GM18499 (cell line): ENCODE data around the gene GALNT18.

Source experiments
- ATAC-seq: cut with Tn5 transposase; IDR thresholded peaks from one replicate; pipeline ENCODE4 v1.9.1; 2021; ENCODE audit warnings: moderate number of reproducible peaks; ENCODE audit not compliant: insufficient read depth, unreplicated experiment

Gene GALNT18

GRCh38 chr11:11445441-11446185 lies 176.2 kb downstream of the GALNT18 start:
- ATAC-seq: no peak

DNA sequence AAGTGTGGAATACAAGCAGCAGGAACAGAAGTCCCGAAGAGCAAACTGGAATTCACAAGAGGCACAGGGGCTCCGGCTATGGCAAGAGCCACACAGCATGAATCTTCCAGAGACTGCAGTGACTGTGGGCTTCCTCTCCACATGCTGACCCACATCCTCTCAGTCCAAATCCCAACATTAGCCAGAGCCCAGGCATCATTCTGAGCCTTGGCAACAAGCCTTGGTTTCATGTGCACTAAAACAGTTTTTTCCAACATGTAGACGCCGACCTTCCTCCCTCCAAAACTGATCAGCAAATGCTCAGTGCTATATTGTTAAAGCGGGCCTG lies 177.0 kb downstream of the GALNT18 start:
- ATAC-seq: no peak

DNA sequence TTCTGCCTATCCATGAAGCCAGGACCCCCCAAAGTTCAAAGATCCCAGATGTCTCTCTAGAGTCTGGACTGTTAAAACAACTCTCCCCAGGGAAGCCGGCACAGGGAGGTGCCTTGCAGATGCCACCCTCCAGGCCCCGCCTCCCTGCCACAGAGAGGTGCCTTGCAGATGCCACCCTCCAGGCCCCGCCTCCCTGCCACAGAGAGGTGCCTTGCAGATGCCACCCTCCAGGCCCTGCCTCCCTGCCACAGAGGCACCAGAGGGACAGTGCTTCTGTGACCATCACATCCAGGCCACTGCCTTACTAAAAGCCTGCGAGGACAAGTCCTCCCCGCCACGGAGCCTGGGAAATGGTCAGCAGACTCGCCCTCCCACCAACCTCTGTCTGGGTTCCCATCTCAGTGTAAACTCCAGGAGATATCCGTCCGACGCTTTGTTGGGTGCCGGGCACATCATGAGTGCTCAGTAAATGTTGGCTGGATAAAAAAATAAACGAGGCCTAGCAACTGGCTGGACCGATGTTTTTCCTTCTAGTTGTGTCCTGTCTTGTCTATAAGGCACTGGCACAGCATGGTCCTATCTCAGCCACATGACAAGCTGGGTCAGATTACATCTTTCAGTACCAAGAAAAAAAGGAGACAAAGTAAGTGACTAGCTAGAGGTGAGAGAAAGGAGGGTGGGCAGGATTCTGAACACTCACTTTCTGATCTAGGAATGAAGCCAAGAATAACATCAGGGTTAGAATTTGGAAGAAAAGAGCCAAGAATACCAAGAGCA lies 177.6 kb downstream of the GALNT18 start:
- ATAC-seq: no peak

DNA sequence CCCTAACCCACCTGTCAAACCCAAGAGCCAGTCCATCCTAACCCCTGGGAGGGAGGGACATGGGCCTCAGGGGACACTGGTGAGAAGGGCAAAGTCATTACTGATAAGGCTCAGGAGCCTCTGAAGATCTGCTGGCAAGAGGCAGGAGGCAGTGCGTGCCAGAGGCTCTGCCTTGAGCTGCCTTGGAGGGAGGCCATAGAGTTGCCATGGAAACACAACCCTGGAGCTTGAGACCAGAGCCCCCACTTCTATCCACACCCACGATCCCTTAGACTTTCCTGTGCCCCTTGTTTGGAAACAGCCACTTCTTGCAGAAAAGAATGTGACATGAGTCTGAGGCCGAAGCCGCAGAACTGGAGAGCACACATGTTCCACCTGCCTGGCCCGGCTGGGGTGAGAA lies 179.0 kb downstream of the GALNT18 start:
- ATAC-seq: no peak

DNA sequence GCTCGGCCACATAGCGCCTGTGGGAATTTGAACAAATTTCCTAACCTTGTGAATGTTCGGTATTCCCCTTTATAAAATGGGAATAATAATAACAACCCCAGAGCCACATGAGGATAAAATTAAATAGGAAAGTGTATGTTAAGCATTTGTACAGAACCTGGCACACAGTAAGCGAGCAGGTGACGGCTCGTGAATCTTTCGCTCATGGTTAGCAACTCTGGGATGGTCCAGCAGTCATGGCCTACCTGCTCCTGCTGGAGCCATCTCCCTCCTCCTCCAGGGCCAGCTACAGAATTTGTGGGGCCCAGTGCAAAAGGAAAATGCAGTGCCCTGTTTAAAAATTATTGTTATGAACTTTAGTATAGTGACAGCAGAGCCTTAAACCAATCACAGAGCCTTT lies 180.3 kb downstream of the GALNT18 start:
- no peak for ATAC-seq

DNA sequence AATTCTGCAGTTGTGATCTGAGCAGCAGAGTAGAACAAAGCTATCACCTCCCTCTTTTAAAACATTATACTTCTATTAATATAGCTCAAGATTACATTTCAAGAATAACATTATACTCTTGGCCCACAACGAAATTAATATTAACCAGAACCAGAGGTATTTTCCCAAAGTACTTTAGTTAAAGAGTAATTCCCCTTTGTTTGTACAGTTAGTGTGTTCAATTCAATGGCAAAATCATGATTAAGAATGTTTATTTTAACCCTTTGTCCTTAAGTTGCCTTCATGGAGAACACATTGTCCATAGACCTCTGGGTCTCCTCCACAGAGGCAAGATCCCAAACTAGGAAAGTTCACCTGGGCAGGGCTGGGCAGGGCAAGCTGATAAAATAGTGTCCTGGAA lies 180.7 kb downstream of the GALNT18 start:
- ATAC-seq: no peak

DNA sequence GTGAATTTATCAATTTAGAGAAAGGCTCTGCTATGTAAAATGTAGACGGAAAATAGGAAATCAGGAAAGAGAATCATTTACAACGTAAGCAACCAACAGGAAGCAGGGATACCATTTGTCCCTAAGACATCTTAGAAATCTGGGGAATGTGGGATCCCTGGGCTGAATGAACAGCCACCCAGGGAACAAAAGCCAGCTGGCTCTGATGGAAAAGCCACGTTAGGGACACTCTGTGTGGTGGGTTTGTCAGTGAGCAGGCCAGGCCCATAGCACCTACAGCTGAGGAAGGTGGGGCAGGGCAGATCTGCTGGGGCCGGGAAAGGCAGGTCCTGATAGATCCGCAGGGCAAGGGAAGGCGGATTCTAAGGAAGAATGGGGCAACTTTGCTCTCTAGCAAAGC lies 181.7 kb downstream of the GALNT18 start:
- ATAC-seq: no peak

- no peak for ATAC-seq
Observed at GRCh38 chr11:11439591-11439990, 182.2 kb downstream of the GALNT18 start.

- no peak for ATAC-seq
Observed at GRCh38 chr11:11436715-11437313, 185.0 kb downstream of the GALNT18 start.

- no peak for ATAC-seq
Observed at GRCh38 chr11:11435635-11436034, 186.2 kb downstream of the GALNT18 start.

- no peak for ATAC-seq
Observed at GRCh38 chr11:11433960-11434359, 187.8 kb downstream of the GALNT18 start.

GRCh38 chr11:11432621-11433319 lies 189.0 kb downstream of the GALNT18 start:
- ATAC-seq: no peak

DNA sequence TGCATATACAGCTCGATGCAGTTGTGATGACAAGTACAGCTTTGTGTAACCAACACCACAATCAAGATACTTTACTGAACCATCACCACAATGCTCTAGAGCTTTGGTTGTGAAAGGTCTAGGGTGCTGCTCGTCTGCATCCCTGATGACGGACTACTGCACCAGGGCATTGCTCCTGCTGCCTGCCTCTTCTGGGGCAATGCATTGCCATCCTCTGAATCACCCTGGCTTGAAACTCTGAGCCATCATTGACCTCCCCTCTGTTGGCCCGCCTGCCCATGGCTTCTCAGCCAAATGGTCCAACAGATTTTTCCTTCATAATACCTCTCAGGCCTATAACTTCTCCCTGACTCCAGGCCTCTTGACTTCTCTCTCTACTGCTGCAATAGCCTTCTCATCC lies 191.4 kb downstream of the GALNT18 start:
- no peak for ATAC-seq

- ATAC-seq: no peak
Observed at GRCh38 chr11:11428714-11429113, 193.1 kb downstream of the GALNT18 start.

DNA sequence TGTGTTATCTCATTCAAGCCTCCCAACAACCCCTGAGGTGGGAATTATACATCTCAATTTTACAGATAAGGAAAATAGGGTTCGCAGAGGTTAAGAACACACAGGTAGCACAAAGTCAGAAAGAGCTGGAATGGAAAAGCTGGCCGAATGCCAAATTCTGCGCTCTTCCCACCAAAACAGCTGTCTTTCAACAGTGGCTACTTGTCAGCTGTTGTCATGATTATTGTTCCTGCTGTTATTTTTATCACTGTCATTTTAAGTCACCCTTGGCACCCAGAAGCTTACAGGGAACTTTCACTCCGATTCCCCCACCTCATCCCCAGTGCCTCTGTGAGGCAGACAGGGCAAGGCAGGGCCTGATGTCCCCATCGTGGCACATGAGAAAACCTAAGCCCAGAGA lies 194.3 kb downstream of the GALNT18 start:
- ATAC-seq: no peak

DNA sequence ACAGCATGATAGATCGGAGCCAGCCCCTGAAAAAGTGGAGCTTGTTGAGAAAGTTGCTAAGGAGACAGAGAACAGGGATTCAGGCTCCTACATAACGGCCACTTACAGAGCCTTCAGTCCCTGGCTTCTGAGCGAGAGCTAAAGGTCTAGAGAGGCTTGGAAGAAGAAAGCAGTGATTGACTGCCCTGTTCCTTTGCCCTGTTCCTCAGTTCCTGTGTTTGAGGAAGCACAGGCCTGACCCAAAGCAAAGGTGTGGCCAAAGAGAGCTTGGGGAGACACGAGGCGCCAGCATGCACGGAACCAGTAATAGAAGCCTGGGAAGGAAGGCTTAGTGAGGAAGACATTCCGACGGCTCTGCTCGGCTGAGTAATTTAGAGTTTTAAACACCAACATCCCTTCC lies 194.7 kb downstream of the GALNT18 start:
- ATAC-seq: no peak

GRCh38 chr11:11426226-11426952 lies 195.4 kb downstream of the GALNT18 start:
- no peak for ATAC-seq

- no peak for ATAC-seq
Observed at GRCh38 chr11:11425806-11426205, 196.0 kb downstream of the GALNT18 start.

DNA sequence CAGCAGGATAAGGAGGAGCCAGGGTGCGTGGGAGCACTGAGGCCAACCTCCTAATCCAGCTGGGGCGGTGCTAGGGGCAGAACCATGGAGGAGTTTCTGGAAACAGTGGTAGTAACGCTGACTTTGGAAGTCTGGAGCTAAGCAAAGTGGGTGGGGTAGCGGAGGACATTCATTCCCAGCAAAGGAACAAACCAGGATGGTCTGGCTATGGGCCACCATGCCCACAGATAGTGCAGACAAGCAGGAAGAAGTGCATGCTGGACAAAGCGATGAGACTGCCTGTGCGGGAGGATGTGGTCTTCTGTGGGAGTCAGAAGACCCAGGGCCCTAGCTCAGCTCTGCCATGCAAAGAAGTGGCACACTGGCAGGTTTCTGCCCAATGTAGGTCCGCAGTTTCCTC lies 197.1 kb downstream of the GALNT18 start:
- ATAC-seq: no peak

- ATAC-seq: no peak
Observed at GRCh38 chr11:11422411-11423128, 199.2 kb downstream of the GALNT18 start.
